GM23248 (cell line): Measurements from ENCODE around the gene IL9R.

Experiments used
- EZH2 ChIP-seq: fragments of 200-600 bp; sonication (generic); IDR thresholded peaks from 2 replicates; pipeline ENCODE4 v1.6.1; 2018; ENCODE audit warnings: antibody characterized with exemption, mild to moderate bottlenecking; ENCODE audit not compliant: insufficient read depth, poor library complexity, severe bottlenecking
- EZH2phosphoT487 ChIP-seq: fragments of 200-600 bp; sonication (generic); IDR thresholded peaks from 2 replicates; pipeline ENCODE4 v1.6.1; 2018; ENCODE audit warnings: antibody characterized with exemption, moderate library complexity, mild to moderate bottlenecking, low read depth; ENCODE audit not compliant: insufficient read depth

DNA sequence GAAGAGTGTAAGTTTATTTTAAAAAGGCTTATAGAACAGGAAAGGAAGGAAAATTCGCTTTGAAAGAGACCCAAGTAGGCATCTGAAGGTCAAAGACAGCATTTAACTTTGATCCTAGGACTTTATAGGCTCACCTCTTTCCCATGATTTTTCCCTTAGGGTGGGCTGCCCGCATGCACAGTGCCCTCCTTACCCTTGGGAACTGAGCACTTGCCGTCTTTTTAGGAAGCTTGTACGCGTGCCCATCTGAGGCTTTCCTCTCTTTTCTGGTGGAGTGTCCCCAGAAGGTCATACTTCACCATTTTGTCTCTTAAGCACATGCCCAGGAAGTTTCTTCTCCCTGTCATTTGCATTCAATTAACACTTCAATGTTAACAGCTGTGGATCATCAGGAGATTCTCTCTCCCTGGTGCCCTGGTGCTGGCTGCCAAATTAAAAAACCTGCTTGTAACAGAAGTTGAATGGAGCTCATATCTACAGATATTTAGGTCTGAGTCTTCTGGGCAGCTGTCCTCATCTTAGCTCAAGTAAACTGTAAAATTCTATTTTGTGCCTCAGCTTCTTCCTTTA, 38.4 kb upstream of the IL9R start:
- TF ChIP-seq EZH2 (no peak), EZH2phosphoT487 (no peak)
